Measurements from ENCODE around the gene AGBL1. TPM values are rescaled to one million over a fixed set of nuclear protein-coding genes. Genes with fewer than 3 reads are reported as not detected.

The AGBL1 gene
- total and polyA plus RNA-seq, 2 donors (not counting 3 experiments of a cell fraction or from before 2014, with no cell fraction given) = not detected

DNA sequence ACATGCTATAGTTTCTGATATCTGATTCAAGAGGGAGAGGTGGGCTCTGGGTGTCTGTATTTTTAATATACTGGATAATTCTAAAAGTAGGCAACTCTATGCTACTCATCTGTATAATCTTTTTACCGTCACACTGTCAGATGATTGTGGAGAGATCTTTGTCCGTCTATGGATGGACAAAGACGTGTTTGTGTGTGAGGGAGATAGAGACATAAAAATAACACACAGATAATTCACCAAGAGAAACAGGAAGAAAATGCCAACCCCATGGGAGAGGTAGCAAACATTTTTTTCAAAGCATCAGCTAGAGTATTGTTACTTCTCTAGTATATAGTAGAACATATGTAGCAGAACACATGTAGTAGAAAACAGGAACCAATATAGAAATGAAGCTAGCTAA is 346.1 kb downstream of the AGBL1 start:
- BruUV-seq (replicated peaks) = no TSS peak
- Histone ChIP-seq H3K9me3 (replicated peaks; ENCODE audit: control insufficient read depth, insufficient read depth, low read length) (peaks cover 2% of the 10 kb centered on the region), H4K20me1 (replicated peaks; ENCODE audit: control insufficient read depth, extremely low read depth, insufficient read depth, low read length) (no peaks in the 10 kb centered on the region), H3K27me3 (ENCODE audit: control insufficient read depth in 2 of 2, insufficient read depth in 2 of 2, low read length in 2 of 2) (no peaks in the 10 kb centered on the region), H2AFZ (ENCODE audit: low read depth, low read length) (no peak overlapping the region), H3K9ac (replicated peaks; ENCODE audit: extremely low read depth, insufficient read depth, low read length) (no peak overlapping the region), H3K4me1 (ENCODE audit: control insufficient read depth, extremely low read depth, insufficient read depth, low read length) (no peaks in the 10 kb centered on the region), H3K27ac (ENCODE audit: insufficient read depth, low read depth, low read length) (no peak overlapping the region), H3K79me2 (ENCODE audit: control insufficient read depth, insufficient read depth, low read length) (no peaks in the 10 kb centered on the region), H3K9me1 (replicated peaks; ENCODE audit: control insufficient read depth, extremely low read depth, insufficient read depth, low read length) (no peaks in the 10 kb centered on the region), H3K36me3 (ENCODE audit: control insufficient read depth in 2 of 2, extremely low read depth in 1 of 2, insufficient read depth in 2 of 2, low read length in 2 of 2) (no peaks in the 10 kb centered on the region), H3K4me2 (ENCODE audit: insufficient read depth, low read length) (no peak overlapping the region), H3K4me3 (replicated peaks in 1 of 3; ENCODE audit: insufficient read depth in 1 of 3, low read depth in 1 of 3, low read length in 3 of 3) (no peak overlapping the region)
- DNase-seq (ENCODE audit: low read depth, low spot score) (no peak), FAIRE-seq (no peak)
- CTCF ChIA-PET = no interaction called here
- TF ChIP-seq FOS (IDR thresholded peaks at IDR 0.05; ENCODE audit: borderline replicate concordance, insufficient read depth, low read length) = no peak
- TF ChIP-seq POLR2A (IDR thresholded peaks at IDR 0.05; ENCODE audit: low read depth, low read length) = no peak
- TF ChIP-seq EZH2 (IDR thresholded peaks at IDR 0.05; ENCODE audit: borderline replicate concordance, low read depth, low read length, severe bottlenecking) = no peak
- TF ChIP-seq, protein P1, sequence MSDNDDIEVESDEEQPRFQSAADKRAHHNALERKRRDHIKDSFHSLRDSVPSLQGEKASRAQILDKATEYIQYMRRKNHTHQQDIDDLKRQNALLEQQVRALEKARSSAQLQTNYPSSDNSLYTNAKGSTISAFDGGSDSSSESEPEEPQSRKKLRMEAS (IDR thresholded peaks at IDR 0.05; ENCODE audit: insufficient read depth, insufficient read length) = no peak
- TF ChIP-seq GATA2 (IDR thresholded peaks at IDR 0.05; ENCODE audit: insufficient read depth, insufficient read length, low read depth, low read length) = no peak
- TF ChIP-seq, protein P2, sequence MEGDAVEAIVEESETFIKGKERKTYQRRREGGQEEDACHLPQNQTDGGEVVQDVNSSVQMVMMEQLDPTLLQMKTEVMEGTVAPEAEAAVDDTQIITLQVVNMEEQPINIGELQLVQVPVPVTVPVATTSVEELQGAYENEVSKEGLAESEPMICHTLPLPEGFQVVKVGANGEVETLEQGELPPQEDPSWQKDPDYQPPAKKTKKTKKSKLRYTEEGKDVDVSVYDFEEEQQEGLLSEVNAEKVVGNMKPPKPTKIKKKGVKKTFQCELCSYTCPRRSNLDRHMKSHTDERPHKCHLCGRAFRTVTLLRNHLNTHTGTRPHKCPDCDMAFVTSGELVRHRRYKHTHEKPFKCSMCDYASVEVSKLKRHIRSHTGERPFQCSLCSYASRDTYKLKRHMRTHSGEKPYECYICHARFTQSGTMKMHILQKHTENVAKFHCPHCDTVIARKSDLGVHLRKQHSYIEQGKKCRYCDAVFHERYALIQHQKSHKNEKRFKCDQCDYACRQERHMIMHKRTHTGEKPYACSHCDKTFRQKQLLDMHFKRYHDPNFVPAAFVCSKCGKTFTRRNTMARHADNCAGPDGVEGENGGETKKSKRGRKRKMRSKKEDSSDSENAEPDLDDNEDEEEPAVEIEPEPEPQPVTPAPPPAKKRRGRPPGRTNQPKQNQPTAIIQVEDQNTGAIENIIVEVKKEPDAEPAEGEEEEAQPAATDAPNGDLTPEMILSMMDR (IDR thresholded peaks at IDR 0.05; ENCODE audit: extremely low read depth in 1 of 2, insufficient read depth in 1 of 2, low read depth in 1 of 2, low read length in 2 of 2) = no peak
- no peak for TF ChIP-seq JUN (IDR thresholded peaks at IDR 0.05; ENCODE audit: borderline replicate concordance, insufficient read depth, insufficient read length, low read depth)
- no peak for TF ChIP-seq POLR2AphosphoS5 (IDR thresholded peaks at IDR 0.05; ENCODE audit: insufficient read depth, low read depth, low read length)
- no peak for TF ChIP-seq MYC (IDR thresholded peaks at IDR 0.05; ENCODE audit: low read depth, low read length)
- intact Hi-C loops (cut with micrococcal nuclease) (no loop called here), dilution Hi-C loops (cut with MboI; ENCODE audit: extremely low pct_ligation_motif_present, low sequenced_read_pairs) (no loop called here)
- POLR2A ChIA-PET = no interaction called here

All from endothelial cell of umbilical vein (primary cell).